Pons (tissue), 1 donor: Measurements from ENCODE around the gene KIAA0930.
"Not testable (repeated sequence)": the region's sequence is repeated elsewhere in the genome, so short reads cannot be mapped to it uniquely, and the experiment has no call there.

ENCODE experiments used
- DNase-seq: peaks from one replicate; pipeline ENCODE4 v3.0.0-alpha.2; 2016; ENCODE audit warnings: low spot score

Gene KIAA0930

GRCh38 chr22:45240810-45241631 is at the start of gene KIAA0930:
TSS of gene KIAA0930 (minus strand) at chr22:45240894. CDS start at chr22:45240703, 191 bp downstream.
- DNase-seq: peak; percentile 59

DNA sequence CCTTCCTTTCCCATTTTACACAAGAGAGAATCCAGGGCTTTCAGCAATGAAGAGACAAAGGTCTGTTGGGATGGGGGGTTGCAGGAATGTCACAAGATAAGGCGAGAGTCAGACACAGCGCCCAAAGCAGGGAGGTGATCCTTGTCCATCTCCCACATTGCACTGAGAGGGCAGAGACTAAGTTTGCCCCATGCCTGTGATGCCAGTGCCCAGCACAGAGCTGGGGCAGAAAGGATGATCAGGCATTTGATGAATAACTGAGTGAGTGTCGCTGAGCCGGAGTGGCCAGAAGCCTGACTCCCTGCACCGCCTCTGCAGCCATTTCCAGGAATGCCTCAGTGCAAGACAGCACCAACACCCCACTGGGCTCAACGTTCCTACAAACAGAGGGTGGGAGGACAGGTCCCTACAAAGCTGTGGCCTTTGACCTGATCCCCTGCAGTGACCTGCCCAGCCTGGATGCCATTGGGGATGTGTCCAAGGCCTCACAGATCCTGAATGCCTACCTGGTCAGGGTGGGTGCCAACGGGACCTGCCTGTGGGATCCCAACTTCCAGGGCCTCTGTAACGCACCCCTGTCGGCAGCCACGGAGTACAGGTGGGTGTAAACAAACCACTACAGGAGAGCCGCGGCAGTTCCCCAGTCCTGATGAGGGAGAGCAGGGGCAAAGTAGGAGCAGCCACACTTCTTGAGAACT is 46.3 kb upstream of the KIAA0930 start:
- no peak for DNase-seq

GRCh38 chr22:45285263-45286058 is 44.8 kb upstream of the KIAA0930 start:
- no peak for DNase-seq

- no peak for DNase-seq
Measured at GRCh38 chr22:45284705-45285262, 44.1 kb upstream of the KIAA0930 start, which contains the start of gene UPK3A. TSS of gene UPK3A (plus strand) at chr22:45284949. CDS start at chr22:45285014, 65 bp downstream.

- DNase-seq: no peak
Measured at GRCh38 chr22:45281010-45281409, 40.3 kb upstream of the KIAA0930 start.

DNA sequence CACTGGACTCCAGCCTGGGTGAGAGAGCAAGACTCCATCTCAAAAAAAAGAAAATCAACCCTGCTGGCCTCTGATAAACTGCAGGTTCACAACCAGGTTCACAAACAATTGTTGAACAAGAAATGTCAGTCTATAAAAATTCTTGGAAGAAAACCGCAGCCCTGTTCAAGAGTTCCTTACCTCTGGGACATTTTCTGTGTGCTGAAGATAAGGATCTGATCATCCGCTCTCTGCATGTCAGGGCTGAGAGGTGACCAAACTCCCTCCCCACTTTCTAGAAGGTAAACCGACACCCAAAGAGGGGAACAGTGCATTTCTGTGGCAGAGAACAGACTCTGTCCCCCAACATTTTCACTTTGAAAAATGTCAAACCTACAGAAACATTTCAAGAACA is 39.9 kb upstream of the KIAA0930 start:
- no peak for DNase-seq

DNA sequence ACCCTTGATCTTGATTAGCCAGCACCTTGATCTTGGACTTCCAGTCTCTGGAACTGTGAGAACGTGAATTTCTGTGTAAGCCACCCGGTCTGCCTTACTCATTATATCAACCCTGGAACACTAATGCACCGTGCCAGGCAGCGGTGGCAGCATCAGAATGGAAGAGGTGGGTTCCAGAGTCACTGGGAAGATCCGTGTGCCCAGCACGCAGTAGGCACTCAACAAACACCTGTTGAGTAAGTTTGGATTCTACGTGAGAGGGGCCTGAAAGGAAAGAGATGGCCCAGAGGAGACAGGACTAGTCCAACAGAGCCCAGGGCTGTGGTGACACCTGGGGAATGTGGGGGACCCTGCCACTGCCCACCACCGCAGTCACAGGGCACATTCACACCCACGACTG is 37.4 kb upstream of the KIAA0930 start:
- no peak for DNase-seq

DNA sequence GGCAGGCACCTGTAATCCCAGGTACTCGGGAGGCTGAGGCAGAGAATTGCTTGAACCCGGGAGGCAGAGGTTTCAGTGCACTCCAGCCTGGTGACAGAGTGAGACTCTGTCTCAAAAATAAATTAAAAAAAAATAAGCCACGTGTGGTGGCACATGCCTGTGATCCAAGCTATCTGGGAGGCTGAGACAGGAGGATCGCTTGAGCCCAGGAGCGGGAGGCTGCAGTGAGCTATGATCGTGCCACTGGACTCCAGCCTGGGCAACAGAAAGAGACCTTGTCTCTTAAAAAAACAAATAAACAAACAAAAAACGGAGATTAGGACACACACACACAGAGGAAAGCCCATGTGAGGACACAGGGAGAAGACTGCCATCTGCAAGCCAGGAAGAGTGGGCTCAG is 37.0 kb upstream of the KIAA0930 start:
- not testable (repeated sequence) for DNase-seq

DNA sequence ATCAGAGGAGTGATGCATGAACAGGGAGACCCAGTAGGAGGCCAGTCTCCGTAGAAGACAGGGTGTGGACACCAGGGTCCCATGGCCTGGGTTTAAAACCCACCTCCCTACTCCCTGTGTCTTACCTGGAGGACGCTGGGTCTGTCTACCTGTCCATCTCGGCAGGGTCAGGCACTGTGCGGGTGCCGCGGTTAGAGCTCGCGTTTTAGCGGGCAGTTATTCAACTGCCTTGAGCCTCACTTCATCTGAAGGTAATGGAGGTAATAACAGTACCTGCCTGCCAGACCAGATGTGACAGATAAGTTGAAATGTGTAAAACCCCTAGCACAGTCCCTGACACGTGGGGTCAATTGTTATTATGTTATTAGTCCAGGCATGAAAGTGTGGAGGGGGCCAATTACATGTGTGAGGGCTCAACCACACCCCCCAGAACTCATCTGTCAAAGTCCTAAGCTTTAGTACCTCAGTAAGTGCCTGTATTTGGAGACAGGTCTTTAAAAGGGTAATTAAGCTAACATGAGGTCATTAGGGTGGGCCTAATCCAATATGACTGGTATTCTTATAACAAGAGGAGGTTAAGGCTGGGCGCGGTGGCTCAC is 35.9 kb upstream of the KIAA0930 start:
- no peak for DNase-seq

GRCh38 chr22:45273452-45274075 is 32.9 kb upstream of the KIAA0930 start:
- DNase-seq: no peak

- DNase-seq: no peak
Measured at GRCh38 chr22:45272498-45272897, 31.8 kb upstream of the KIAA0930 start.

DNA sequence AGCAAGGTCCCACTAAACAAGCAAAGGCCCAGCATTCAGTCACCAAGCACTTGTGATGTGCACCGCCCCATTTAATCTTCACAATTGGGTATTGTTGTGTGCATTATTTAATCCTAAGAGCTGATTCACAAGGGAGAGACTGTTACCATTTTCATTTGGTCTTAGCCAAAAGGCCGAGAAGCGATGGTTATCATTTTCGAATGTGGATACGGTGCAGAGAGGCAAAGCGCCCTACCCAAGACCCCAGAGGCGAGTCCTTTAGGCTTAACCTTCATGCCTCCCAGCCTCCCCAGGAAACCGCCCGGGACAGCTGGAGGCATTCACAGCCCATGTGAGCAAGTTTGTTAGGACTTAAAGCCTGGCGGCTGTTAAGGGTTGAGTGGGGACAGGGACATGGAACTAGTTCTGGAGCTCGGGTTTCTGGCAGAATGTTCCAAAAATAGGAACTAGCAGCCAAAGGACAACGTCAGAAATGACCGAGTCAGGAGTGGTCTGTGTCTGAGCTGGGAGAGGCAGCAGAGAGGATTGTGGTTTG is 31.0 kb upstream of the KIAA0930 start:
- DNase-seq: peak; percentile 96

DNA sequence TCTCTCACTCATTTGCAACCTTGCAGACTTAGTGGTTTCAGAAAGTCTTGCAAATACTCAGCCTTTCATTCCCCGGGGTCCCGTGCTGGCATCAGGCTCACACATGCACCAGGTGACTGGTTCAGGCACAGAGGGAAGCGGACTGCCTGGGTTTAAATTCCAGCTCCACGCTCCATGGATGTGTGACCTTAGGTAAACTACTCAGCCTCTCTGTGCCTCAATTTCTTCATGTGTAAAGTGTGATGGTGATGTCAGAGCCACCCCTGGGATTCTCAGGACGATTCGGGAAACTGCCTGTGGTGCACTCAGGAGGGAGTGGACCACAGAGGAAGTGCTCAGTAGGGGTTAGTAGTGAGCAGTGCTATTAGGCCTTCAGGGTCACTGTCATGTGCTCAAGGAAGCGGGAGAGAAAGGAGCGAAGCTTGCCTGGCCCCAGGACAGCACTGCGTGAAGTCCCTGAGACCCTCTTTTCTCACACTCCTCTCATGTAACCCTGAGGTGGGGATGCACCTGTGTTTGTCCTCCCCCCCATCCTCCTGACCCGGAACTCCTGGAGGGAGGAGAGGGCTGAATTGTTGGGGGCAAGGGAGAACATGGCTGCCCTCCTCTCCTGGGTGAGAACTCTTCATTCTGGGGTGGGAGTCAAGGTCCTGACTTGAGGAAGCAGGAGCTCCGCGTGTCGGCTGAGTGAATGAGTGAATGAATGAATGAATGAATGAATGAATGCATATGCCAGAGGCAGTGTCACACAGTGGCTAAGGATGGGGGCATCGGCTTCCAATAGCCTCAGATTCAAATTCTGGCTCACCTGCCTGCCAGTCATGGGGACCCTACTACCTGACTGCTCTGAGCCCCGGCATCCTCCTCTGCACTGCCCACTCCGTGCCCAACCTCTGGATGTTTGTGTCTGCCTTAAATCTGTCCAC is 29.7 kb upstream of the KIAA0930 start:
- no peak for DNase-seq

- peak; percentile 75 for DNase-seq
Measured at GRCh38 chr22:45268958-45269844, 28.5 kb upstream of the KIAA0930 start.

GRCh38 chr22:45268167-45268957 is 27.7 kb upstream of the KIAA0930 start:
- no peak for DNase-seq

DNA sequence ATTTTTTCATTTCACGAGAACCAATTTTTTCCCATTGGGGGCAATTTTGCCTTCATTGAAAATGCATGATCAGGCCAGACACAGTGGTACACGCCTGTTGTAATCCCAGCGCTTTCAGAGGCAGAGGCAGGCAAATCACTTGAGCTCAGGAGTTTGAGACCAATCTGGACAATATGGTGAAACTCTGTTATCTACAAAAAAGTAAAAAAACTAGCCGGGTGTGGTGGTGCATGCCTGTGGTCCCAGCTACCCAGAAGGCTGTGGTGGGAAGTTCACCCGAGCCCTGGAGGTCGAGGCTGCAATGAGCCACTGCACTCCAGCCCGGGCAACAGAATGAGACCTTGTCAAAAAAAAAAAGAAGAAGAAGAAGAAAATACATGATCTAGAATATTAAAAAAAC is 24.8 kb upstream of the KIAA0930 start:
- no peak for DNase-seq

DNA sequence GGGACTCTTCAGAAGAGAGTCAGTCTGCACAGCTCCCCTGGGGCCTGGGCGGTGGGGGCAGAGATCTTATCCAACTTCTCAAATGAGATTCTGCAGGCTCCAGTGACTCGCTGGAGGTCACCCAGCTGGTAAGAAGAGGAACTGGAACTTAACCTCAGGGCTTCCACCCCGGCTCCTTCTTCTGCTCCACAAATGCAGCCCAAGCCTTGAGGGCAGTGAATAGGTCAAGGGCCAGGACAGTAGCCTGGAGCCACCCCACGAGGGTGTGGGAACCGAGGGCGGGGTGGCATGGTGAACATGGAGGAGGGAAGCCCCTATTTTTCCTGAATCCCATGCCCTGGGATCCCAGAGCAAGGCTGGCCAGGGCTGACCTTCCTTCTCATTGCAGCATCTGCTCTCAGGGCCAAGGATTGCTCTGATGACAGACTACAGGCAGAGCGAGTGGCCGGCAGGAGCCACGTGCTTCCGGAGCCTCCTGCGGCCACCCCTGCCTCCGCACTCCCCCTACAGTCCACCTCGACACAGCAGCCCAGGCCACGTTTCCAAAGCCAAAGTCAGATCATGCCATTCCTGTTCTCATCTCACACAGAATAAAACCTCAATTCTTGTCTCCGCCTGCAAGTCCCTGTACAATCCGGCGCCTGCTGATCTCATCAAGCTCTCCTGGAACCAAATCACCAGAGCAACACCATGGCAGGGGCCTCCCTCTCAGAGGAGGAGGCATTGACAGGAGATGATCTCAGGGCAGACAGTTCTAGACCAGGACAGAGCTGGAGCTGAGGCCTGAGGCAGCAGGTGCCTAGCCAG is 23.0 kb upstream of the KIAA0930 start:
- peak; percentile 69 for DNase-seq
